SKM-1 (cell line): ENCODE data around the gene TTBK2.

Experiments
- DNase-seq: peaks from one replicate; lab custom pipeline; 2025; ENCODE audit not compliant: unreplicated experiment; lab: John Stamatoyannopoulos, UW

Gene TTBK2

GRCh38 chr15:42836251-42836650 is 84.3 kb downstream of the TTBK2 start:
- no peak for DNase-seq

GRCh38 chr15:42832576-42832975 is 88.0 kb downstream of the TTBK2 start:
- DNase-seq, result no peak

- no peak for DNase-seq
Measured at GRCh38 chr15:42826251-42826890, 94.2 kb downstream of the TTBK2 start.

- no peak for DNase-seq
Measured at GRCh38 chr15:42825599-42825998, 95.0 kb downstream of the TTBK2 start.

GRCh38 chr15:42820811-42821210 is 99.8 kb downstream of the TTBK2 start:
- no peak for DNase-seq

GRCh38 chr15:42819786-42820185 is 100.8 kb downstream of the TTBK2 start:
- DNase-seq, result no peak

GRCh38 chr15:42811433-42811832 is 109.1 kb downstream of the TTBK2 start:
- no peak for DNase-seq

- DNase-seq, result no peak
Measured at GRCh38 chr15:42808913-42809312, 111.7 kb downstream of the TTBK2 start.

GRCh38 chr15:42805266-42805665 is 115.3 kb downstream of the TTBK2 start:
- DNase-seq, result no peak

GRCh38 chr15:42804739-42805138 is 115.8 kb downstream of the TTBK2 start:
- no peak for DNase-seq

- DNase-seq, result no peak
Measured at GRCh38 chr15:42803436-42803835, 117.1 kb downstream of the TTBK2 start.

GRCh38 chr15:42802168-42802567 is 118.4 kb downstream of the TTBK2 start:
- DNase-seq, result no peak

GRCh38 chr15:42800731-42801474 is 119.7 kb downstream of the TTBK2 start:
- DNase-seq, result no peak

- no peak for DNase-seq
Measured at GRCh38 chr15:42798802-42799201, 121.8 kb downstream of the TTBK2 start.

GRCh38 chr15:42796955-42797782 is 123.4 kb downstream of the TTBK2 start:
- no peak for DNase-seq

GRCh38 chr15:42788725-42789124 is 131.9 kb downstream of the TTBK2 start:
- peak; percentile 40 for DNase-seq

- DNase-seq, result no peak
Measured at GRCh38 chr15:42786978-42787377, 133.6 kb downstream of the TTBK2 start.

- no peak for DNase-seq
Measured at GRCh38 chr15:42785569-42785968, 135.0 kb downstream of the TTBK2 start.

GRCh38 chr15:42784705-42785104 is 135.9 kb downstream of the TTBK2 start:
- DNase-seq, result no peak

GRCh38 chr15:42782716-42783115 is 137.9 kb downstream of the TTBK2 start:
- DNase-seq, result no peak

- DNase-seq, result no peak
Measured at GRCh38 chr15:42775416-42775815, 145.2 kb downstream of the TTBK2 start.

GRCh38 chr15:42772901-42773300 is 147.7 kb downstream of the TTBK2 start:
- DNase-seq, result no peak
